RWPE1 (cell line): ENCODE data around the gene SP6.

Experiments
- CTCF ChIA-PET: fragments of 350-600 bp; sonication (Branson Sonifier 250); formaldehyde crosslinking; extraction: SDS; loops from one replicate; lab custom pipeline; 2021; lab: Yijun Ruan, JAX
- POLR2A ChIA-PET: fragments of 400-600 bp; formaldehyde crosslinking; extraction: SDS; loops from one replicate; lab custom pipeline; 2020; ENCODE audit warnings: antibody characterized with exemption; ENCODE audit not compliant: low non-redundant PET; lab: Yijun Ruan, JAX
- DNase-seq: peaks from one replicate; pipeline ENCODE4 v3.0.0; 2012; ENCODE audit warnings: low spot score
- H3K27ac ChIP-seq: fragments of 450-650 bp; 2 replicates; pipeline ENCODE4 v1.5.1; 2017
- TF ChIP-seq, protein P1 (sequence below): fragments of 450-650 bp; conservative IDR thresholded peaks from 2 replicates; pipeline ENCODE4 v1.5.1; 2017; ENCODE audit warnings: low read depth, mild to moderate bottlenecking

SP6 gene

DNA sequence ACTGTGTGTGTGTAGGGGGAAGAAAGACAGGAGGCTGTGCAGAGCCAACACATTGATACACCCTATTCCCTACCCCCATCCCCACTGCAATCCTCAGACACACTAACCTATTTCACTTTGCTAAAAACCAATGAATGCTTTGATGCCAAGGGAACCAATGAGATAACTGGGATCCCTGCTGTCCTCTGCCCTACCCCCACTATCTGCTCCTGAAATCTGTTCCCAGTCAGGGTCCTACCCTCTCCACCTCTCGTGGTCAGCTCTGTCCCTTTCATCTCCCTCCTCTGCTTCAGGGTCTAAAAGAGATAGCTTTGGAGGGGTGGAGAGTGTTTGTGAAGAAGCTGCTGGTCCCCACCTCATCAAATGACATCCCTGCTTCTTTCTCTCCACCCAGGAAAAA, 19.1 kb upstream of the SP6 start:
- no peak for DNase-seq
- no peak overlapping the region for H3K27ac ChIP-seq
- ChIA-PET POLR2A (no interaction called here), CTCF (interaction anchor here (0.5 to 0.9 kb wide), 2 partner anchors 19 to 462 kb away, joined by 3 read pairs; partner anchors contain the start of gene SP6)
- TF ChIP-seq, protein P1, sequence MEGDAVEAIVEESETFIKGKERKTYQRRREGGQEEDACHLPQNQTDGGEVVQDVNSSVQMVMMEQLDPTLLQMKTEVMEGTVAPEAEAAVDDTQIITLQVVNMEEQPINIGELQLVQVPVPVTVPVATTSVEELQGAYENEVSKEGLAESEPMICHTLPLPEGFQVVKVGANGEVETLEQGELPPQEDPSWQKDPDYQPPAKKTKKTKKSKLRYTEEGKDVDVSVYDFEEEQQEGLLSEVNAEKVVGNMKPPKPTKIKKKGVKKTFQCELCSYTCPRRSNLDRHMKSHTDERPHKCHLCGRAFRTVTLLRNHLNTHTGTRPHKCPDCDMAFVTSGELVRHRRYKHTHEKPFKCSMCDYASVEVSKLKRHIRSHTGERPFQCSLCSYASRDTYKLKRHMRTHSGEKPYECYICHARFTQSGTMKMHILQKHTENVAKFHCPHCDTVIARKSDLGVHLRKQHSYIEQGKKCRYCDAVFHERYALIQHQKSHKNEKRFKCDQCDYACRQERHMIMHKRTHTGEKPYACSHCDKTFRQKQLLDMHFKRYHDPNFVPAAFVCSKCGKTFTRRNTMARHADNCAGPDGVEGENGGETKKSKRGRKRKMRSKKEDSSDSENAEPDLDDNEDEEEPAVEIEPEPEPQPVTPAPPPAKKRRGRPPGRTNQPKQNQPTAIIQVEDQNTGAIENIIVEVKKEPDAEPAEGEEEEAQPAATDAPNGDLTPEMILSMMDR = no peak

DNA sequence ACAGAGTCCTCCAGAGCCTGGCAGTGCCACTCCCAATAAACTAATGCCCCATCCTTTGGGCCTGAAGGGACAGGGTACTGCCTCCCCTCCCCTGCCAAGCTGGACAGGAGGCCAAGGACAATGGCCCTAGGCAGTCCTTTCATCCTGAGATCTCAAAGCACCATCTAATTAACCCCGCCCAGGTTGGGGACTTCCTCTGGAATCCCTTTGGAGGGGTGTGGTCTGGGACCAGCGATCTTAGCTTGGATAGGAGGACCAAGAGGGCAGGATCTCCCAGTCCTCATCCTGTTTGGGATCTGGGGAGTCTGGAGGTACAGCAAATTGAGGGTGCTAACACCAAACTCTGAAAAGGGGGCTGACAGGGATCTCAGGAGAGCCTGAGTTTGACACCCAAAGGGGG, 18.2 kb upstream of the SP6 start:
- ChIA-PET CTCF (interaction anchor here (0.6 to 1.9 kb wide), 2 partner anchors 26 to 944 kb away, joined by 3 to 8 read pairs; no protein-coding TSS in a partner anchor), POLR2A (no interaction called here)
- H3K27ac ChIP-seq = no peak overlapping the region
- DNase-seq = no peak
- TF ChIP-seq, protein P1 = no peak

DNA sequence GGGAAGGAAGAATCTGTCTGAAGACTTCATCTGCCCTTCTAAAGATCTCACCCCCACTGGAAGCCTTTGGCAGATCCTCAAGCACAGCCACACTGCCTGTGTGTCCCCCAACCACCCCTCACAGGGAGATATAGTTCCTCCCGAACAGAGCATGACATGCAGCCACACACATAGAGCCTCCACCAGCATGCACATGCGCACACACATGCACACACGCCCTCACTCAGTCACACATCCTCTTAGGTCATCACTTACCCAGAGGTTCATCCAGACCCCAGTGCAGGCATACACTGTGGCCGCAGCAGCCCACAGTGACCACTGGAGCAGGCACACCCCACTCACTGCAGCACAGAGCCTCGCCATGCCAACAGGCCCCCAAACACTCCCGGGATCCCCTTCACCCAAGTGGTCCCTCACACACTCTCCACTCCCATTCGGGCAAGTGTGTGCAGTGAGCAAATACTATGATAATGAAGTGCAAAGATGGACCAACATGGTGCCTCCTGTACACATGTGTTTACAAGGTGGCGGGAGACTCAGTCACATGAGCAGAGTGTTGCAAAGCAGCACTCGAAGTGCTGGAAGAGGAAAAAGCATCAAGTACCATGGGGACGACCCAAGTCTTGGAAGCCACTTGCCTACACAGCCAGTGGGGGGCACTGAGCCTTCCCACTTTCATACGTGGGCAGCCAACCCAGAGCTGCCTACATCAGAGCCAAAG, 17.0 kb upstream of the SP6 start:
- TF ChIP-seq, protein P1 = no peak
- no peak overlapping the region for H3K27ac ChIP-seq
- DNase-seq = no peak
- POLR2A ChIA-PET = interaction anchor here (1.0 kb wide), 1 partner anchor 12 kb away, joined by 4 read pairs; no protein-coding TSS in a partner anchor
- CTCF ChIA-PET = interaction anchor here (0.6 to 1.9 kb wide), 3 partner anchors 25 to 1628 kb away, joined by 3 to 8 read pairs (median 3); no protein-coding TSS in a partner anchor

DNA sequence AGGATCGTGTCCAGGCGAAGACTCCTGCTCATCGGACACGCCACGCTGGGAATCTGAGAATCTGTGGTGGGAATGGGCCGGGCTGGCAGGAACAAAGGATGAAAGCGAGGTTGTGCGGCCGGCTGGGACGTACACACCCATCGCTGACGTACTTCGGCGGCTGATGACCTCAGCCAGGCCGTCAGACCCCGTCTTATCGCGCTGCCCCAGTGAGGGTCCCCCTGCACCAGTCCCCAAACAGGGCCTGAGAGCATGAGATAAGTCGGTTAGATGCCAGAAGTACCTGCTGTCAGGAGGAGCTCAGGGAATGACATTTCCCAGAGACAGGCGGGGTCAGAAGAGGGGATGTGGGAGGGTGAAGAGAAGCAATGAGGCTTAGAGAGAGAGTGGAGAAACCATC, 16.0 kb upstream of the SP6 start:
- DNase-seq = no peak
- H3K27ac ChIP-seq = peak overlapping the region; percentile 13; the same call in 1 of the 2 replicates
- TF ChIP-seq, protein P1 = no peak
- CTCF ChIA-PET = no interaction called here
- POLR2A ChIA-PET = no interaction called here

DNA sequence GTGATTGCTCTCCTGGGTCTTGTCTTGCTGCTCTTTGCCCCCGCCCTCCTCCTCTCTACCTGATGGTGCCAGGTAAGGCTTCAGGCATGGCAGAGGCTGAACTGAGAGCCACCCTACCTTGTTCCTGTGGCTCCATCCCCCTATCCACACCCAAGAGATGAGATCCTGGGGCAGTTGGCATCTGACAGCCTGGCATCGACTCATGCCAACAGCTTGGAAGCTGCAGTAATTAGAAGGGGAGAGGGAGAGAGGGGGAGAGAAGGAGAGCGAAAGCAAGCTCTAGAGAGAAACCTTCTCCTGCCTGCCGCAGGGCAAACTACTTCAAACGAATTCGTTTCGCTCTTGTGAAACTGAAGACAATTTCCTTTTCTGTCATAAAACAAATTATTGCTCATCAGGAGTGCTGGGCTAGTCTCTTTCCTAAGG, 13.8 kb upstream of the SP6 start:
- peak overlapping the region; percentile 86 for H3K27ac ChIP-seq
- CTCF ChIA-PET = interaction anchor here (0.6 to 1.4 kb wide), 4 partner anchors 15 to 1029 kb away, joined by 3 to 6 read pairs (median 4); no protein-coding TSS in a partner anchor
- peak; percentile 54 for DNase-seq
- POLR2A ChIA-PET = interaction anchor here (0.9 kb wide), 1 partner anchor 31 kb away, joined by 4 read pairs; no protein-coding TSS in a partner anchor
- TF ChIP-seq, protein P1 = no peak

DNA sequence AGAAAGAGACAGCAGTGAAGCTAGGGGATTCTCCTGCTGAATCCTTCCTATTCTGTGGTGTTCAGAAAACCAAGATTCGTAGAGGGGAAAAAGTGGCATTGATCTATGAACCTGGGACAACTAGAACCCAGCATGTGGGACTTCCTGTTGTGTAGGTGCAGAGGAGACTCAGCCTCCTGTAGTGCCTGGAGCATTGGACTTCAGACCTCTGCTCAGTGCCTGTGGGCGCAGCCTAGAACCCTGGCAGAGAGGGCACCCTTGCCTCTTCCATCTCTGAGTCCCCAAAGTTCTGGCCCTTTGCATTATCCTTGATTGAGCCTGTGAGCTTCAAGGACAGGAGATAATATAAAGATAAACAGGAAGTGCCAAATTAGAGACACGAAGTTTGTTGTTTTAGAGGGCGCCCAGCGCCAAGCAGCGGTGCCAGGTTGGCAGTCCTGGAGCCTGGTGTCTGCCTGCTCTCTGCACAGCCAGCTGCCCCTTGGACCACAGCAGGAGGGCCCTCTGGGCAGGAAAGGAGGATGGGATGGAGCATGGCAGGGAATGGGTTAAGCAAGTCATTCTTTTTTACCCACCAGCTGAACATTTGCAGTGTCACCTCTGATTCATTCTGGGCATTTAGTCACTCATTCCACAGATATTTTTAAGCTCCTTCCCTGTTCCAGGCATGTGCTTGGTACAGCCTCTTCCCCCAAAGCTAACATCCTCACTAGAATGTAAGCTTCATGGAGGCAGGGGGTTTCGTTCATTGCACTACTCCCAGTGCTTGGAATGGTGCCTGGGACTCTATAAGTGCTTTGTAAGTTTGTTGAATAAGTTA, 11.9 kb upstream of the SP6 start:
- ChIA-PET POLR2A (interaction anchor here (0.5 kb wide), 1 partner anchor 53 kb away, joined by 3 read pairs; no protein-coding TSS in a partner anchor), CTCF (interaction anchor here (1.5 kb wide), 1 partner anchor 20 kb away, joined by 5 read pairs; no protein-coding TSS in a partner anchor)
- TF ChIP-seq, protein P1 = no peak
- DNase-seq = peak; percentile 80
- peak overlapping the region; percentile 86 for H3K27ac ChIP-seq
